ENCODE data around the gene KMT2D. TPM values are rescaled to one million over a fixed set of nuclear protein-coding genes. Genes with fewer than 3 reads are reported as not detected.
A peak's percentile ranks its signal among the peaks of the same experiment; 100 is the strongest.

KMT2D gene
- total RNA-seq, 1 experiment from 2014 or later, result 41.9 TPM

DNA sequence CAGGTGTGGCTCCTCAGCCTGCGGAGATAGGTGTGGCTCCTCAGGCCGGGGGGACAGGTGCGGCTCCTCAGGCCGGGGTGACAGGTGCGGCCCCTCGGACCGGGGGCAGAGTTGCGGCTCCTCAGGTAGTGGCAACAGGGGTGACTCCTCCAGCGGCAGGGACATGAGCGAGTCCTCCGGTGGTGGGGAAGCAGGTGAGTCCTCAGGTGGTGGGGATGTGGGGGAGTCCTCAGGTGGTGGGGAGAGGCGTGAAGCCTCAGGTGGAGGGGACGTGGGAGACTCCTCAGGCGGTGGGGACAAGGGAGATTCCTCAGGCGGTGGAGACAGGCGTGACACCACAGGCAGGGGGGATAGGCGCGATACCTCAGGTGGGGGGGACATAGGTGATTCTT lies 9.2 kb downstream of the KMT2D start:
- Histone ChIP-seq H3K27me3 (ENCODE audit: low read length) (no peaks in the 10 kb centered on the region), H3K79me2 (ENCODE audit: low read length) (peaks cover 33% of the 10 kb centered on the region), H3K9me3 (ENCODE audit: low read length) (no peaks in the 10 kb centered on the region), H3K4me2 (ENCODE audit: low read length) (no peak overlapping the region), H4K20me1 (ENCODE audit: low read length) (peaks cover 38% of the 10 kb centered on the region), H3K27ac (ENCODE audit: low read length) (no peak overlapping the region), H3K36me3 (ENCODE audit: low read depth, low read length) (peaks cover 75% of the 10 kb centered on the region), H3K4me3 (ENCODE audit: low read length) (no peak overlapping the region), H3K4me1 (ENCODE audit: insufficient read depth, low read length) (peaks cover 13% of the 10 kb centered on the region), H3K9me2 (replicated peaks; ENCODE audit: low read length) (no peaks in the 10 kb centered on the region), H3F3A (ENCODE audit: low read length, unreplicated experiment) (no peaks in the 10 kb centered on the region), H2AFZ (ENCODE audit: low read length) (no peak overlapping the region), H3K9ac (ENCODE audit: low read length) (no peak overlapping the region)
- DNase-seq, result no peak
- ChIA-PET POLR2A (ENCODE audit: unreplicated experiment) (no interaction called here), CTCF (no interaction called here)
- TF ChIP-seq EZH2 (IDR thresholded peaks at IDR 0.05; ENCODE audit: low read length, unreplicated experiment), result no peak
- TF ChIP-seq EZH2phosphoT487 (IDR thresholded peaks at IDR 0.05; ENCODE audit: borderline replicate concordance, low read length), result no peak
- TF ChIP-seq CTCF (conservative IDR thresholded peaks at IDR 0.05; ENCODE audit: low read depth, low read length), result no peak
- BruUV-seq (replicated peaks), result no TSS peak
- no peak for ATAC-seq
- intact Hi-C loops (cut with micrococcal nuclease), result no loop called here

GRCh38 chr12:49050507-49051372 lies 9.9 kb downstream of the KMT2D start:
- Histone ChIP-seq H3K36me3 (ENCODE audit: low read depth, low read length) (peaks cover 81% of the 10 kb centered on the region), H3F3A (ENCODE audit: low read length, unreplicated experiment) (no peaks in the 10 kb centered on the region), H3K9me3 (ENCODE audit: low read length) (no peaks in the 10 kb centered on the region), H3K9ac (ENCODE audit: low read length) (no peak overlapping the region), H3K4me1 (ENCODE audit: insufficient read depth, low read length) (peaks cover 7% of the 10 kb centered on the region), H2AFZ (ENCODE audit: low read length) (no peak overlapping the region), H3K4me3 (ENCODE audit: low read length) (no peak overlapping the region), H3K9me2 (replicated peaks; ENCODE audit: low read length) (no peaks in the 10 kb centered on the region), H4K20me1 (ENCODE audit: low read length) (peaks cover 32% of the 10 kb centered on the region), H3K27me3 (ENCODE audit: low read length) (no peaks in the 10 kb centered on the region), H3K27ac (ENCODE audit: low read length) (no peak overlapping the region), H3K4me2 (ENCODE audit: low read length) (no peak overlapping the region), H3K79me2 (ENCODE audit: low read length) (peaks cover 27% of the 10 kb centered on the region)
- DNase-seq, result no peak
- no TSS peak for BruUV-seq (replicated peaks)
- CTCF ChIA-PET, result no interaction called here
- no peak for TF ChIP-seq EZH2phosphoT487 (IDR thresholded peaks at IDR 0.05; ENCODE audit: borderline replicate concordance, low read length)
- TF ChIP-seq EZH2 (IDR thresholded peaks at IDR 0.05; ENCODE audit: low read length, unreplicated experiment), result no peak
- no peak for TF ChIP-seq CTCF (conservative IDR thresholded peaks at IDR 0.05; ENCODE audit: low read depth, low read length)
- POLR2A ChIA-PET (ENCODE audit: unreplicated experiment), result no interaction called here
- no peak for ATAC-seq
- intact Hi-C loops (cut with micrococcal nuclease), result no loop called here

GRCh38 chr12:49049566-49050224 lies 10.9 kb downstream of the KMT2D start:
- no peak overlapping the region for H2AFZ ChIP-seq (ENCODE audit: low read length)
- H3K4me3 ChIP-seq (ENCODE audit: low read length), result no peak overlapping the region
- no peaks in the 10 kb centered on the region for H3F3A ChIP-seq (ENCODE audit: low read length, unreplicated experiment)
- peak; percentile 51 for DNase-seq
- H3K4me2 ChIP-seq (ENCODE audit: low read length), result no peak overlapping the region
- H4K20me1 ChIP-seq (ENCODE audit: low read length), result peaks cover 21% of the 10 kb centered on the region; the same call in 1 of the 2 replicates
- H3K27me3 ChIP-seq (ENCODE audit: low read length), result no peaks in the 10 kb centered on the region
- peaks cover 83% of the 10 kb centered on the region for H3K36me3 ChIP-seq (ENCODE audit: low read depth, low read length)
- BruUV-seq (replicated peaks), result TSS peak; percentile 16
- no peak overlapping the region for H3K9ac ChIP-seq (ENCODE audit: low read length)
- ChIA-PET POLR2A (ENCODE audit: unreplicated experiment) (no interaction called here), CTCF (no interaction called here)
- peak; percentile 78 for ATAC-seq
- peaks cover 7% of the 10 kb centered on the region for H3K4me1 ChIP-seq (ENCODE audit: insufficient read depth, low read length)
- H3K9me2 ChIP-seq (replicated peaks; ENCODE audit: low read length), result no peaks in the 10 kb centered on the region
- H3K9me3 ChIP-seq (ENCODE audit: low read length), result no peaks in the 10 kb centered on the region
- H3K79me2 ChIP-seq (ENCODE audit: low read length), result peaks cover 16% of the 10 kb centered on the region
- no peak overlapping the region for H3K27ac ChIP-seq (ENCODE audit: low read length)
- TF ChIP-seq EZH2 (IDR thresholded peaks at IDR 0.05; ENCODE audit: low read length, unreplicated experiment), result no peak
- intact Hi-C loops (cut with micrococcal nuclease), result no loop called here
